ENCODE results near the gene SCMH1.

SCMH1 gene

DNA sequence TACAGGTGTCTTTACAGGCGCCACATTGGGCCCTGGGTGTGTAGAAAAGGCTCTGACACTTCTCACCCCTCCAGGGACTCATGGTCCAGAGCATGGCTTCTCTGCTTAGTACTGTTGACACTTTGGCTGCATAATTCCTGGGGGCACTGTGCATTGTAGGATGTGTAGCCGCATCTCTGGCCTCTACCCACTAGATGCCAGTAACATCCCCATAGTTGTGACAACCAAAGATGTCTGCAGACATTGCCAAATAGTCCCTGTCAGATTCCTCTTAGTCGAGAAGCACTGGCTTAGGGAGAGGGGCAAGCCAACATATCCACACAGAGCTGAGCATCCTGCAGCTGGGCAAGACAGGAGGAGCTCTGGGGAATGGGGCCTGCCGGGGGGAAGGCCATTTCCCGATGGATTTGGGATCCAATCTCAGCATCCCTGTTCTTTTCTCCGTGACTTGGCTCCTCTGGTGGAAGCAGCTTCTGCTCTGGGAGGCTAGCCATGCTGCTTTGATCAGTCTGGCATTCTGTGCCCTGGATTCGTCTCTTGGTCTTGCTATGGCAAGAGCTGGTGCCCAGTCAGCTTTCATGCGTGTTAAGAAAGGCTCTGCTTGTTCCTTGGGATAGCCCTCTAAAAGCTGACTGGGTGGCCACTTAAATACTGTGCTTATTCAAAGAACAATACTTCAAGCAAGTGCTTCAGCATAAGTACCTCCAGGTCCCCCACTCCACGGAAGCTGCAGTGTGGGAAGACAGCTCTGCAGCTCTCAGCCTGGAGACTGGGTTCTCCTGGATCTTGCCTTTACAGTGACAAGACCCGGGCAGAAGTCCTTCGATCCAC is 38.3 kb upstream of the SCMH1 start:
- TF ChIP-seq, protein P1, sequence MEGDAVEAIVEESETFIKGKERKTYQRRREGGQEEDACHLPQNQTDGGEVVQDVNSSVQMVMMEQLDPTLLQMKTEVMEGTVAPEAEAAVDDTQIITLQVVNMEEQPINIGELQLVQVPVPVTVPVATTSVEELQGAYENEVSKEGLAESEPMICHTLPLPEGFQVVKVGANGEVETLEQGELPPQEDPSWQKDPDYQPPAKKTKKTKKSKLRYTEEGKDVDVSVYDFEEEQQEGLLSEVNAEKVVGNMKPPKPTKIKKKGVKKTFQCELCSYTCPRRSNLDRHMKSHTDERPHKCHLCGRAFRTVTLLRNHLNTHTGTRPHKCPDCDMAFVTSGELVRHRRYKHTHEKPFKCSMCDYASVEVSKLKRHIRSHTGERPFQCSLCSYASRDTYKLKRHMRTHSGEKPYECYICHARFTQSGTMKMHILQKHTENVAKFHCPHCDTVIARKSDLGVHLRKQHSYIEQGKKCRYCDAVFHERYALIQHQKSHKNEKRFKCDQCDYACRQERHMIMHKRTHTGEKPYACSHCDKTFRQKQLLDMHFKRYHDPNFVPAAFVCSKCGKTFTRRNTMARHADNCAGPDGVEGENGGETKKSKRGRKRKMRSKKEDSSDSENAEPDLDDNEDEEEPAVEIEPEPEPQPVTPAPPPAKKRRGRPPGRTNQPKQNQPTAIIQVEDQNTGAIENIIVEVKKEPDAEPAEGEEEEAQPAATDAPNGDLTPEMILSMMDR (IDR thresholded peaks at IDR 0.05; ENCODE audit: low read depth, low read length, poor library complexity, severe bottlenecking), result no peak
- no peak for TF ChIP-seq EZH2phosphoT487 (IDR thresholded peaks at IDR 0.05; ENCODE audit: borderline replicate concordance, low read length)
- H3K79me2 ChIP-seq (ENCODE audit: control insufficient read depth, low read length), result no peaks in the 10 kb centered on the region
- no peaks in the 10 kb centered on the region for H3K36me3 ChIP-seq (ENCODE audit: control insufficient read depth, low read length)
- no peaks in the 10 kb centered on the region for H3K9me3 ChIP-seq (ENCODE audit: control insufficient read depth, insufficient read depth, low read length)
- no peak overlapping the region for H3K27ac ChIP-seq (ENCODE audit: low read depth, low read length)
- no peak overlapping the region for H3K4me2 ChIP-seq (ENCODE audit: low read length)
- H4K20me1 ChIP-seq (ENCODE audit: control insufficient read depth, insufficient read depth, low read depth, low read length), result no peaks in the 10 kb centered on the region
- peaks cover 10% of the 10 kb centered on the region for H3K27me3 ChIP-seq (ENCODE audit: control insufficient read depth, low read length)
- H3K4me3 ChIP-seq (ENCODE audit: low read length), result no peak overlapping the region
- no peaks in the 10 kb centered on the region for H3F3A ChIP-seq (ENCODE audit: control insufficient read depth, insufficient read depth)
- H3K9me2 ChIP-seq (replicated peaks; ENCODE audit: control insufficient read depth, low read length), result no peaks in the 10 kb centered on the region
- no peaks in the 10 kb centered on the region for H3K4me1 ChIP-seq (ENCODE audit: control insufficient read depth, low read length)

DNA sequence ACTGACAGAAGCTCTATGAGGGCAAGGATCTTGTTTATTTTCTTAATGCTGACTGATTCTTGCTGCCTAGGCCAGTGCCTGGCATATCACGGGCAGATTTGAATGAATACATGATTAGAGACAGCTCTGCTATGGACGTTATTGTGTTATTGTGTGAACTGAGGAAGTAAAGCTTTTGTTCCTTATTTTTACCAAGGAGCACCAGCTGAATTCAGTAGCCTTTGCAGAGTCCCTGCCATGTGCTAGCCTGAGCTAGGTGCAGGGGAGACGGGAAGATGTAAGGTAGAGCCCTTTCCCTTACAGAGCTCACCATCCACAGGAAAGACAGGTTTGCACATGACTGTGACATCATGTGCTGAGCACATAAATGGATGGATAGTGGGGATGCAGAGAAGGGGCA is 36.0 kb upstream of the SCMH1 start:
- TF ChIP-seq, protein P1 (IDR thresholded peaks at IDR 0.05; ENCODE audit: low read depth, low read length, poor library complexity, severe bottlenecking), result no peak
- no peak for TF ChIP-seq EZH2phosphoT487 (IDR thresholded peaks at IDR 0.05; ENCODE audit: borderline replicate concordance, low read length)
- Histone ChIP-seq H3K9me2 (replicated peaks; ENCODE audit: control insufficient read depth, low read length) (no peaks in the 10 kb centered on the region), H3K9me3 (ENCODE audit: control insufficient read depth, insufficient read depth, low read length) (no peaks in the 10 kb centered on the region), H3F3A (ENCODE audit: control insufficient read depth, insufficient read depth) (no peaks in the 10 kb centered on the region), H3K27ac (ENCODE audit: low read depth, low read length) (no peak overlapping the region), H3K4me1 (ENCODE audit: control insufficient read depth, low read length) (no peaks in the 10 kb centered on the region), H3K79me2 (ENCODE audit: control insufficient read depth, low read length) (no peaks in the 10 kb centered on the region), H3K4me3 (ENCODE audit: low read length) (no peak overlapping the region), H3K36me3 (ENCODE audit: control insufficient read depth, low read length) (no peaks in the 10 kb centered on the region), H3K27me3 (ENCODE audit: control insufficient read depth, low read length) (no peaks in the 10 kb centered on the region), H4K20me1 (ENCODE audit: control insufficient read depth, insufficient read depth, low read depth, low read length) (no peaks in the 10 kb centered on the region), H3K4me2 (ENCODE audit: low read length) (no peak overlapping the region)

GRCh38 chr1:41277371-41277975 is 35.4 kb upstream of the SCMH1 start:
- H4K20me1 ChIP-seq (ENCODE audit: control insufficient read depth, insufficient read depth, low read depth, low read length), result no peaks in the 10 kb centered on the region
- H3K9me2 ChIP-seq (replicated peaks; ENCODE audit: control insufficient read depth, low read length), result no peaks in the 10 kb centered on the region
- H3K79me2 ChIP-seq (ENCODE audit: control insufficient read depth, low read length), result no peaks in the 10 kb centered on the region
- no peaks in the 10 kb centered on the region for H3K27me3 ChIP-seq (ENCODE audit: control insufficient read depth, low read length)
- no peaks in the 10 kb centered on the region for H3K9me3 ChIP-seq (ENCODE audit: control insufficient read depth, insufficient read depth, low read length)
- H3F3A ChIP-seq (ENCODE audit: control insufficient read depth, insufficient read depth), result no peaks in the 10 kb centered on the region
- no peaks in the 10 kb centered on the region for H3K4me1 ChIP-seq (ENCODE audit: control insufficient read depth, low read length)
- TF ChIP-seq, protein P1 (IDR thresholded peaks at IDR 0.05; ENCODE audit: low read depth, low read length, poor library complexity, severe bottlenecking), result no peak
- no peak for TF ChIP-seq EZH2phosphoT487 (IDR thresholded peaks at IDR 0.05; ENCODE audit: borderline replicate concordance, low read length)
- no peak overlapping the region for H3K4me2 ChIP-seq (ENCODE audit: low read length)
- no peaks in the 10 kb centered on the region for H3K36me3 ChIP-seq (ENCODE audit: control insufficient read depth, low read length)
- H3K27ac ChIP-seq (ENCODE audit: low read depth, low read length), result no peak overlapping the region
- H3K4me3 ChIP-seq (ENCODE audit: low read length), result no peak overlapping the region
